SH-SY5Y (cell line): Measurements from ENCODE around the gene LGALS4.

Source experiments
- GATA2 ChIP-seq: IDR thresholded peaks from 2 replicates; pipeline ENCODE4 v1.6.1; 2011; ENCODE audit warnings: mild to moderate bottlenecking, low read depth, low read length
- GATA3 ChIP-seq: IDR thresholded peaks from 2 replicates; pipeline ENCODE4 v1.6.1; 2011; ENCODE audit warnings: low read depth, mild to moderate bottlenecking, low read length, moderate library complexity

DNA sequence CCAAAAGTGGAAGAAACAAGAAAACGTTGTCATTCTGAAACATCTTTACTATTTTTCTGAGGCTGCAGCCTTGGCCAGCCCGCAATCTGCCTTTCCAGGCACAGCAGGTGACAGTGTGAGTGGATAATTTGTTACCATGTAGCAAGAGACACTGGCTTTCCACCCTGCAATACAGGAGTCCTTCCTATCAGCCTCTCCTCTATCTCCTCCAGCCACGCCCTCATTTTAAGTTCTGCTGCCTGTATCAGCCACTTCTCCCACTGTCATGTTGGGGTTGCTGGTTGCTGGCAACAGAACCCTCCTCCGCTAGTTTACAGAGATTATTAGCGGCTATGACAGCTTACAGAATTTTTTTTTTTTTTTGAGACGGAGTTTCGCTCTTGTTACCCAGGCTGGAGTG, 31.7 kb downstream of the LGALS4 start:
- no peak for TF ChIP-seq GATA2
- no peak for TF ChIP-seq GATA3
